Esophagus muscularis mucosa (tissue), 4 donors: Measurements from ENCODE around the gene DUSP15. TPM values are rescaled to one million over a fixed set of nuclear protein-coding genes. Genes with fewer than 3 reads are reported as not detected.

Source experiments
- DNase-seq: peaks from one replicate; pipeline ENCODE4 v3.0.0-alpha.2; 2017; ENCODE audit errors: extremely low spot score
- H3K27ac ChIP-seq, 4 donors: fragments of 200-600 bp; sonication (generic); replicated peaks in 1 of 4; 1 replicate in 3 of 4; 2 replicates in 1 of 4; pipeline ENCODE4 v1.5.1; 2016 to 2019; ENCODE audit warnings: mild to moderate bottlenecking in 1 of 4
- H3K27me3 ChIP-seq, 4 donors: fragments of 200-600 bp; sonication (generic); one replicate each; pipeline versions ENCODE4 v1.5.1 to v1.6.0; 2016 to 2019
- H3K36me3 ChIP-seq, 4 donors: fragments of 200-600 bp; sonication (generic); one replicate each; pipeline ENCODE4 v1.5.1; 2016 to 2019
- H3K4me1 ChIP-seq, 4 donors: fragments of 200-600 bp; sonication (generic); one replicate each; pipeline ENCODE4 v1.5.1; 2016 to 2019
- H3K4me3 ChIP-seq, 4 donors: fragments of 200-600 bp; sonication (generic); 1 replicate in 2 of 4; 2 replicates in 2 of 4; pipeline ENCODE4 v1.5.1; 2016 to 2019; ENCODE audit warnings: mild to moderate bottlenecking in 4 of 4, moderate library complexity in 1 of 4
- H3K9me3 ChIP-seq, 4 donors: fragments of 200-600 bp; sonication (generic); 1 replicate in 3 of 4; 2 replicates in 1 of 4; pipeline ENCODE4 v1.5.1; 2016 to 2019
- CTCF ChIP-seq, 3 experiments: fragments of 200-600 bp in 2 of 3; fragments of 450-650 bp in 1 of 3; sonication (generic) in 2 of 3; IDR thresholded peaks; one replicate each; pipeline ENCODE4 v1.5.1; 2017 to 2019; ENCODE audit warnings: antibody characterized with exemption in 3 of 3, mild to moderate bottlenecking in 2 of 3, moderate library complexity in 1 of 3
- EP300 ChIP-seq: sonication (generic); formaldehyde crosslinking; IDR thresholded peaks from one replicate; pipeline ENCODE4 v1.6.1; 2017; ENCODE audit warnings: antibody characterized with exemption
- POLR2A ChIP-seq: fragments of 450-650 bp; IDR thresholded peaks from one replicate; pipeline ENCODE4 v1.6.1; 2017; ENCODE audit warnings: antibody characterized with exemption, moderate library complexity, mild to moderate bottlenecking, low read depth
- POLR2AphosphoS5 ChIP-seq, 2 donors: sonication (generic); formaldehyde crosslinking; IDR thresholded peaks; one replicate each; pipeline ENCODE4 v1.6.1; 2017; ENCODE audit warnings: antibody characterized with exemption in 2 of 2
- WGBS: methylation state at CpG from one replicate; pipeline ENCODE4 v1.1.5; 2018; 5-methylcytosine and 5-hydroxymethylcytosine counted together
- intact Hi-C: fragments of 100-400 bp; cut with DNase I; formaldehyde crosslinking; loops from one replicate; pipeline ENCODE4 v1.15.1; 2023
- total RNA-seq, 4 donors: library from RNA; depleted of rRNA; stranded (reverse); fragments of >200 nt; gene quantifications; one replicate each; pipeline versions ENCODE4 v1.1.0 to v1.2.1, GENCODE V29; 2016

DUSP15 gene
- total RNA-seq, 4 donors from 2014 or later: 0.83 to 5.1 (median 3.8) TPM

GRCh38 chr20:31840906-31841816 is 29.2 kb downstream of the DUSP15 start:
- TF ChIP-seq POLR2A (no peak), CTCF (IDR thresholded peaks at IDR 0.05) (no peak), EP300 (no peak), POLR2AphosphoS5 (IDR thresholded peaks at IDR 0.05) (no peak)
- Histone ChIP-seq H3K4me1 (peaks cover 36 to 51% (median 46%) of the 10 kb centered on the region in 4 donors), H3K36me3 (no peaks in the 10 kb centered on the region), H3K9me3 (no peaks in the 10 kb centered on the region), H3K27me3 (no peaks in the 10 kb centered on the region), H3K27ac (peak overlapping the region in 3 of 4 donors; percentile 2 to 42 (median 36)), H3K4me3 (no peak overlapping the region)
- whole genome bisulfite sequencing: 83% methylated on average over 14 of the region's 15 CpGs
- DNase-seq: no peak
- intact Hi-C loops: no loop called here

- no peak for TF ChIP-seq POLR2A
- no peak for TF ChIP-seq POLR2AphosphoS5 (IDR thresholded peaks at IDR 0.05)
- TF ChIP-seq EP300: no peak
- no peak for TF ChIP-seq CTCF (IDR thresholded peaks at IDR 0.05)
- no peak overlapping the region for H3K27ac ChIP-seq
- no peak overlapping the region for H3K4me3 ChIP-seq
- 78% methylated on average over 5 of the region's 5 CpGs for WGBS
- H3K36me3 ChIP-seq: no peaks in the 10 kb centered on the region
- peaks cover 44 to 55% (median 52%) of the 10 kb centered on the region in 4 donors for H3K4me1 ChIP-seq
- no peaks in the 10 kb centered on the region for H3K27me3 ChIP-seq
- no peak for DNase-seq
- H3K9me3 ChIP-seq: no peaks in the 10 kb centered on the region
- intact Hi-C loops: no loop called here
Measured at GRCh38 chr20:31839782-31840487, 30.4 kb downstream of the DUSP15 start.

GRCh38 chr20:31838646-31839292 is 31.6 kb downstream of the DUSP15 start:
- no peaks in the 10 kb centered on the region for H3K36me3 ChIP-seq
- DNase-seq: no peak
- H3K27me3 ChIP-seq: no peaks in the 10 kb centered on the region
- H3K27ac ChIP-seq: no peak overlapping the region
- intact Hi-C loops: no loop called here
- H3K9me3 ChIP-seq: no peaks in the 10 kb centered on the region
- no peak for TF ChIP-seq EP300
- TF ChIP-seq POLR2AphosphoS5 (IDR thresholded peaks at IDR 0.05): no peak
- TF ChIP-seq POLR2A: no peak
- no peak for TF ChIP-seq CTCF (IDR thresholded peaks at IDR 0.05)
- WGBS: 84% methylated on average over 9 of the region's 9 CpGs
- no peak overlapping the region for H3K4me3 ChIP-seq
- peaks cover 44 to 56% (median 52%) of the 10 kb centered on the region in 4 donors for H3K4me1 ChIP-seq

GRCh38 chr20:31837896-31838397 is 32.4 kb downstream of the DUSP15 start:
- intact Hi-C loops: no loop called here
- Histone ChIP-seq H3K4me3 (no peak overlapping the region), H3K27ac (peak overlapping the region in 1 of 4 donors; percentile 4), H3K27me3 (peaks cover 0 to 4% (median 0%) of the 10 kb centered on the region in 4 donors), H3K9me3 (no peaks in the 10 kb centered on the region), H3K36me3 (no peaks in the 10 kb centered on the region), H3K4me1 (peaks cover 39 to 57% (median 52%) of the 10 kb centered on the region in 4 donors)
- DNase-seq: no peak
- 48% methylated on average over 3 of the region's 3 CpGs for WGBS
- TF ChIP-seq POLR2AphosphoS5 (IDR thresholded peaks at IDR 0.05) (no peak), POLR2A (no peak), EP300 (no peak), CTCF (IDR thresholded peaks at IDR 0.05) (no peak)
